Neural crest cell (in vitro differentiated cells): ENCODE measurements around the gene EP400. TPM values are rescaled to one million over a fixed set of nuclear protein-coding genes. Genes with fewer than 3 reads are reported as not detected.

Experiments used
- DNase-seq: peaks from one replicate; pipeline ENCODE4 v3.0.0; 2021; ENCODE audit warnings: low read depth, mixed read lengths, low spot score
- H3K27ac Mint-ChIP-seq: one replicate; pipeline ENCODE4 v1.8.0; 2021; ENCODE audit warnings: mild to moderate bottlenecking, mixed read lengths; ENCODE audit not compliant: unreplicated experiment
- H3K27me3 Mint-ChIP-seq: 2 replicates; pipeline ENCODE4 v1.8.0; 2021; ENCODE audit warnings: low read depth, mild to moderate bottlenecking, mixed read lengths
- H3K36me3 Mint-ChIP-seq: 2 replicates; pipeline ENCODE4 v1.8.0; 2021; ENCODE audit warnings: low read depth, mild to moderate bottlenecking, mixed read lengths
- H3K4me1 Mint-ChIP-seq: 2 replicates; pipeline ENCODE4 v1.8.0; 2021; ENCODE audit warnings: mixed read lengths
- H3K4me3 Mint-ChIP-seq: one replicate; pipeline ENCODE4 v1.8.0; 2021; ENCODE audit warnings: mild to moderate bottlenecking, mixed read lengths
- H3K9me3 Mint-ChIP-seq: 2 replicates; pipeline ENCODE4 v1.8.0; 2021; ENCODE audit warnings: mixed read lengths
- total RNA-seq: library from RNA; stranded (reverse); gene quantifications from 2 replicates; pipeline ENCODE4 v1.2.1, GENCODE V29; 2021
- TF ChIP-seq, protein P1 (sequence below): fragments of 200-600 bp; sonication (generic); conservative IDR thresholded peaks from 2 replicates; pipeline ENCODE4 v1.5.0; 2021; ENCODE audit warnings: antibody characterized with exemption, mild to moderate bottlenecking

Gene EP400
- total RNA-seq, 1 donor from 2014 or later: 73.4 TPM

GRCh38 chr12:132110677-132111076, 160.9 kb downstream of the EP400 start:
- no peaks in the 10 kb centered on the region for H3K9me3 Mint-ChIP-seq
- H3K36me3 Mint-ChIP-seq: peaks cover 4% of the 10 kb centered on the region
- no peak overlapping the region for H3K4me3 Mint-ChIP-seq
- no peak overlapping the region for H3K27ac Mint-ChIP-seq
- TF ChIP-seq, protein P1, sequence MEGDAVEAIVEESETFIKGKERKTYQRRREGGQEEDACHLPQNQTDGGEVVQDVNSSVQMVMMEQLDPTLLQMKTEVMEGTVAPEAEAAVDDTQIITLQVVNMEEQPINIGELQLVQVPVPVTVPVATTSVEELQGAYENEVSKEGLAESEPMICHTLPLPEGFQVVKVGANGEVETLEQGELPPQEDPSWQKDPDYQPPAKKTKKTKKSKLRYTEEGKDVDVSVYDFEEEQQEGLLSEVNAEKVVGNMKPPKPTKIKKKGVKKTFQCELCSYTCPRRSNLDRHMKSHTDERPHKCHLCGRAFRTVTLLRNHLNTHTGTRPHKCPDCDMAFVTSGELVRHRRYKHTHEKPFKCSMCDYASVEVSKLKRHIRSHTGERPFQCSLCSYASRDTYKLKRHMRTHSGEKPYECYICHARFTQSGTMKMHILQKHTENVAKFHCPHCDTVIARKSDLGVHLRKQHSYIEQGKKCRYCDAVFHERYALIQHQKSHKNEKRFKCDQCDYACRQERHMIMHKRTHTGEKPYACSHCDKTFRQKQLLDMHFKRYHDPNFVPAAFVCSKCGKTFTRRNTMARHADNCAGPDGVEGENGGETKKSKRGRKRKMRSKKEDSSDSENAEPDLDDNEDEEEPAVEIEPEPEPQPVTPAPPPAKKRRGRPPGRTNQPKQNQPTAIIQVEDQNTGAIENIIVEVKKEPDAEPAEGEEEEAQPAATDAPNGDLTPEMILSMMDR: no peak
- DNase-seq: no peak
- peaks cover 8% of the 10 kb centered on the region for H3K4me1 Mint-ChIP-seq
- no peaks in the 10 kb centered on the region for H3K27me3 Mint-ChIP-seq

GRCh38 chr12:132111654-132112304, 162.0 kb downstream of the EP400 start:
- Mint-ChIP-seq H3K27ac (no peak overlapping the region), H3K36me3 (peaks cover 7% of the 10 kb centered on the region), H3K27me3 (no peaks in the 10 kb centered on the region), H3K4me1 (peaks cover 8% of the 10 kb centered on the region), H3K9me3 (no peaks in the 10 kb centered on the region), H3K4me3 (no peak overlapping the region)
- TF ChIP-seq, protein P1: no peak
- DNase-seq: no peak

- DNase-seq: no peak
- Mint-ChIP-seq H3K4me1 (no peaks in the 10 kb centered on the region), H3K27ac (no peak overlapping the region), H3K36me3 (peaks cover 5% of the 10 kb centered on the region), H3K9me3 (no peaks in the 10 kb centered on the region), H3K27me3 (no peaks in the 10 kb centered on the region), H3K4me3 (no peak overlapping the region)
- TF ChIP-seq, protein P1: no peak
Measured at GRCh38 chr12:132114667-132115066, 164.9 kb downstream of the EP400 start.

- no peak overlapping the region for H3K4me3 Mint-ChIP-seq
- H3K36me3 Mint-ChIP-seq: peaks cover 5% of the 10 kb centered on the region
- TF ChIP-seq, protein P1: no peak
- DNase-seq: no peak
- H3K4me1 Mint-ChIP-seq: no peaks in the 10 kb centered on the region
- H3K27ac Mint-ChIP-seq: no peak overlapping the region
- no peaks in the 10 kb centered on the region for H3K9me3 Mint-ChIP-seq
- H3K27me3 Mint-ChIP-seq: no peaks in the 10 kb centered on the region
Measured at GRCh38 chr12:132115500-132115899, 165.8 kb downstream of the EP400 start.

GRCh38 chr12:132116709-132117557, 167.2 kb downstream of the EP400 start:
- no peak for DNase-seq
- TF ChIP-seq, protein P1: no peak
- Mint-ChIP-seq H3K4me3 (no peak overlapping the region), H3K9me3 (no peaks in the 10 kb centered on the region), H3K27ac (no peak overlapping the region), H3K27me3 (no peaks in the 10 kb centered on the region), H3K36me3 (peaks cover 5% of the 10 kb centered on the region), H3K4me1 (no peaks in the 10 kb centered on the region)
